RWPE1 (cell line): ENCODE data around the gene TDRD9.

Experiments used
- CTCF ChIA-PET: fragments of 350-600 bp; sonication (Branson Sonifier 250); formaldehyde crosslinking; extraction: SDS; loops from one replicate; lab custom pipeline; 2021; lab: Yijun Ruan, JAX
- POLR2A ChIA-PET: fragments of 400-600 bp; formaldehyde crosslinking; extraction: SDS; loops from one replicate; lab custom pipeline; 2020; ENCODE audit warnings: antibody characterized with exemption; ENCODE audit not compliant: low non-redundant PET; lab: Yijun Ruan, JAX
- DNase-seq: peaks from one replicate; pipeline ENCODE4 v3.0.0; 2012; ENCODE audit warnings: low spot score
- H3K27ac ChIP-seq: fragments of 450-650 bp; 2 replicates; pipeline ENCODE4 v1.5.1; 2017
- TF ChIP-seq, protein P1 (sequence below): fragments of 450-650 bp; conservative IDR thresholded peaks from 2 replicates; pipeline ENCODE4 v1.5.1; 2017; ENCODE audit warnings: low read depth, mild to moderate bottlenecking

Gene TDRD9

DNA sequence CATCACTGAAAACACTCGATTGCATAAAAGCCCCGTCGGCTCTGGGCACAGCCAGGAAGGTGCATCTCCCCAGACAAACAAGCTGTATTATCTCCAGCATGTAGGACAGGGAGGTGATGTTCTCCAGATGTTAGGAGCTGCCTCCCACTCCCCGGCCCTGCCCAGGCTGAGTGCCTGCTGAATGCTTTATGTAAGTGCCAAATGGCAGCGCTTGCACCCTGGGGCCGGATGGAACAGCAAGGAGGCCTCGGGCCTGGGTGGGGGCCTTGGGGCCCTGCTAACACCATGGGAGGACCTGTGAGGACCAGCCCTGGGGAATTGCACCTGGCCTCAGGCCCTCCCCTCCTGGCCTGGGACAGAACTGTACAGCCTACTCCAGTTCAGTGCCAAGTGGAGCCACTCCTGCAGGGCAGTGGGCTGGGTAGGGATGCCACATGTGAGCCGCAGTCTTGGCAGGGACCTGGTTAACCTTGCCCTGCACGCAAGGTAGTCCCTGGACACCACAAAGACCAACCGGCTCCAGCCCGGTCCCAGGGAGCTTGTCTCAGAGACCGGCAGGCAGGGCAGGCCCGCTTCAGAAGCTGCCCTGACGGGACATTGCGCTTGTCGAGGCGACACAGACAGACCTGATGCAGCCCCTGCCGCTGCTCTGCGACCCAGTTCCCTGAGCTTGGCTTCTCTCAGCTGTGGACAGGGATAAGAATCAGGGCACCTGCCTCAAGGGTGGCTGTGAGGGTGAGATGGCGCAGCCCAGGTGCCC lies 45.6 kb upstream of the TDRD9 start:
- ChIA-PET POLR2A (no interaction called here), CTCF (no interaction called here)
- H3K27ac ChIP-seq = no peak overlapping the region
- no peak for DNase-seq
- TF ChIP-seq, protein P1, sequence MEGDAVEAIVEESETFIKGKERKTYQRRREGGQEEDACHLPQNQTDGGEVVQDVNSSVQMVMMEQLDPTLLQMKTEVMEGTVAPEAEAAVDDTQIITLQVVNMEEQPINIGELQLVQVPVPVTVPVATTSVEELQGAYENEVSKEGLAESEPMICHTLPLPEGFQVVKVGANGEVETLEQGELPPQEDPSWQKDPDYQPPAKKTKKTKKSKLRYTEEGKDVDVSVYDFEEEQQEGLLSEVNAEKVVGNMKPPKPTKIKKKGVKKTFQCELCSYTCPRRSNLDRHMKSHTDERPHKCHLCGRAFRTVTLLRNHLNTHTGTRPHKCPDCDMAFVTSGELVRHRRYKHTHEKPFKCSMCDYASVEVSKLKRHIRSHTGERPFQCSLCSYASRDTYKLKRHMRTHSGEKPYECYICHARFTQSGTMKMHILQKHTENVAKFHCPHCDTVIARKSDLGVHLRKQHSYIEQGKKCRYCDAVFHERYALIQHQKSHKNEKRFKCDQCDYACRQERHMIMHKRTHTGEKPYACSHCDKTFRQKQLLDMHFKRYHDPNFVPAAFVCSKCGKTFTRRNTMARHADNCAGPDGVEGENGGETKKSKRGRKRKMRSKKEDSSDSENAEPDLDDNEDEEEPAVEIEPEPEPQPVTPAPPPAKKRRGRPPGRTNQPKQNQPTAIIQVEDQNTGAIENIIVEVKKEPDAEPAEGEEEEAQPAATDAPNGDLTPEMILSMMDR = no peak

DNA sequence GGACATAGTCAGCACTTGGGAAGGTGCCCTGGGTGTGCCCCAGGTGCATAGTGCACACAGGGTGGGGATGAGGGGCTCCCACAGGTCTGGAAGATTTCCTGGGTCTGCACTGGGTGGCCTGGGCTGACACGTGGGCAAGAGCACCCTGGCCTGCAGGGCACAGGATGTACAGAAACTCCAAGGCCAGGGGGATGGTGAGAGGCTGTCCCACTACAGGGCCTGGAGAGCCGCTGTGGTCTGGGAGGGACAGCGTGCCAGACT lies 45.1 kb upstream of the TDRD9 start:
- no peak overlapping the region for H3K27ac ChIP-seq
- ChIA-PET CTCF (no interaction called here), POLR2A (no interaction called here)
- TF ChIP-seq, protein P1 = no peak
- DNase-seq = no peak

DNA sequence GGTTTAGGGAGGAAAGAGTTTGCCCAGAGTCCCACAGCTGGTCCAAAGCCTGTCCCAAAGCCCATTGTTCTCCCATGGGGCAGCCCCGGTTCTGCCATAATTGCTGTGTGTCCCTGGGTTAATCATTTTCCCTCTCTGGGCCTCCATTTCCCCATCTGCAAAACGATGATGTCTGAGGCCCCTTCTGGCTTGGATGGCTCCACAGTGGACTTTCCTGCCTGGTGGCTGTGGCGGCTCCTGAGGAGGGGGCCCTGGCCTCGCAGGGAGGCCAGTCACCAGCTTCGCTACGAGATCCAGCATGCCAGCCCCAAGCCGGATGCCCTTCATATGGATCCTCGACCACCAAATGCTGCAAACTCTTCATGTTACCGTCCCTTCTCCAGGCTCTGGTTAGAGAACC lies 43.4 kb upstream of the TDRD9 start:
- TF ChIP-seq, protein P1 = no peak
- no peak for DNase-seq
- POLR2A ChIA-PET = no interaction called here
- no peak overlapping the region for H3K27ac ChIP-seq
- CTCF ChIA-PET = no interaction called here

DNA sequence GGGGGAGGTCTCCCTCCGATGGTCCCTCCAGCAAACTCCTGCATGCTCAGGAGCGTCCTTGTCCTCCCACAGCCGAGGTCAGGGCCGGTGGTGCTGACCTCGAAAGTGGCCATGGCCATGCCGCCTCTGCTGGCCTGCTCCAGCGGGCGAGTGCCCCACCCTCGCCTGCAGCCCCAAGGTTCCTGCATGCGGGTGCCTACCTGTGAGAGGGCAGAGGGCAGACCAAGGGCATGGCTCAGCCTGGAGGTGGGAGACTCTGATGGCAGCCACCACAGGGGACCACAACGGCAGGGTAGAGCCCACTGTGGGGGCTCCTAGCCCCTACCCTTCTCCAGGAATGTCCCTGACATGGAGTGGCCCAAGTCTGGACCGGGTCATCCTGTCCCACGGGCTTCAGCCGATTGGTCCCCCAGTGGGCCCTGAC lies 42.7 kb upstream of the TDRD9 start:
- ChIA-PET CTCF (no interaction called here), POLR2A (no interaction called here)
- no peak overlapping the region for H3K27ac ChIP-seq
- no peak for DNase-seq
- TF ChIP-seq, protein P1 = no peak

DNA sequence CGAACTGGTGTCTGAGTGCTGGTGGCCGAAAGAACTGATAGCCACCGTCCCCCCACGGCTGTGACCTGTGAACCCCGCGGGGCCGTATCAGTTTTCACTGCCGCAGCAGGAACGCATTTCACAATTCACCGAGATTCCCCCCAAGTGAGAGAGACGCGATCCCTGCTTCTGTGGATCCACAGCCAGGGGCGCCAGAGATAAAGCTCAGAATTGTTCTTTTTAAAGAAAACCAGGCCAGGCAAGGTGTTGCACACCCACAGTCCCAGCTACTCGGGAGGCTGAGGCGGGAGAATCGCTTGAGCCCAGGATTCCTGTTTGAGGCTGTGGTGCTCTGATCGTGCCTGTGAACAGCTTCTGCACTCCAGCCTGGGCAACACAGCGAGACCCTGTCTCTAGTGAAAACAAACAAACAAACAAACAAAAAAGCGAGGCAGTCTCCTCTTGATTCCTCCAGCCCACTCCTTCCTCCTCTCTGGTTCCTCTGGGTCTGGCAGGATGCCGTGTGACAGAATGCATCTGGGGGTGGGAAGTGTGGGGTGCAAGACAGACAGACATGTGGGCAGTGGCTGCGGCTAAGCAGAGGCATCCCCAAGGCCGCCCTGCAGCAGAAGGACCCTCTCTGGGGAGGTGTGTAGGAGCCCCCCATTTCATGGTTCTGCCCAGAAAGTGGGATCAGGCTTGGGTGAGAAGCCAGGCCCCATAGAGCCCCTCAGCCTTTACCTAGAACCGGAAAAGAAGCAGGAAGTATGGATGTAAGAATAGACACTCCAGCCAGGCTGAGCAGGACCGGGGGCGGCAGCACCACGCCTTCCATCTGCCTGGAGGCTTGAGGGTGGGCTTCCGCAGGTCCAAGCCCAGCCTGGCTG lies 41.7 kb upstream of the TDRD9 start:
- POLR2A ChIA-PET = no interaction called here
- CTCF ChIA-PET = interaction anchor here (0.6 kb wide), 1 partner anchor 9 kb away, joined by 5 read pairs; no protein-coding TSS in a partner anchor

DNA sequence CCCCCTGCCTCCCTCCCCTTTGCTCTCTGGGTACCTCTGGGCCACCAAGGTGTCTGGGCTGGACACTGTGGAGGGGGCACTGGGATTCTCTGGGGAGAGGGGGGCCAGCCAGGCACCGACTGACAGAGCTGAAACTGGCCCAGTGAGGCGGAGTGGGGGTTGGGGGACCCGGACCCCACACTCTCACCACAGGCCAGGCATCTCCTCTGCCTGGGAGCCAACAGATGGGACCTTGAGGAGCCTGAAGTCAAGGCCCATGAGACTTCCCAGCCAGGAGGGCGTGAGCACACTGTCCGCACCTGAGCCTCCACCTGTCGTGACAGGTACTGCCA lies 41.1 kb upstream of the TDRD9 start:
- no peak for DNase-seq
- CTCF ChIA-PET = interaction anchor here (0.6 kb wide), 1 partner anchor 9 kb away, joined by 5 read pairs; no protein-coding TSS in a partner anchor
- no peak overlapping the region for H3K27ac ChIP-seq
- TF ChIP-seq, protein P1 = no peak
- POLR2A ChIA-PET = no interaction called here

More for the DNA sequence above, 41.7 kb upstream of the TDRD9 start:
- TF ChIP-seq, protein P1 = no peak
- no peak for DNase-seq
- no peak overlapping the region for H3K27ac ChIP-seq
